ENCODE measurements around the gene KCNN3.

Gene KCNN3

GRCh38 chr1:154837034-154837671 lies 32.9 kb downstream of the KCNN3 start:
- TF ChIP-seq POLR2A (IDR thresholded peaks at IDR 0.05; ENCODE audit: low read length): no peak
- peak; percentile 32 to 49 for DNase-seq

- no peak for DNase-seq
- no peak for TF ChIP-seq POLR2A (IDR thresholded peaks at IDR 0.05; ENCODE audit: low read length)
- no peak for TF ChIP-seq GATA1 (IDR thresholded peaks at IDR 0.05; ENCODE audit: low read depth, low read length)
These were observed 34.4 kb downstream of the KCNN3 start for GRCh38 chr1:154835531-154836324.

DNA sequence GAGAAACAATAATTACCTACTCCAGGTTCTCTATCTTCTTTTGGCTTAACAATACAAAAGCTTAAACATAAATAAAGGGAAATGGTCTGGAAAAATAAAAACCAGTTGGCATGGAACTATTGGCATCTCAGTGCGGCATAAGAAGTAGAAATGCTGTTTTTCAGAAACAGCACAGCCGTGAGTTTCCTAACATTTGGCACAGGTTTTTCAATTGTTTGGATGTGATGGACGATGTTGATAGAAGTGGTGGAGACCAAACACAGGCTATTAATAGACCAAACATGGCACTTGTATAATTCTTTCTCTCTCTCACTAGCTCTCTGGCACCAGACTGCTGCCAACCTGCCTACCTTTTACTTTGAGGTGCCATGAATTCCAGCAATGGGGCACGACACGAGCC lies 36.2 kb downstream of the KCNN3 start:
- no peak for DNase-seq
- TF ChIP-seq GATA1 (IDR thresholded peaks at IDR 0.05; ENCODE audit: low read depth, low read length) (no peak), POLR2A (IDR thresholded peaks at IDR 0.05; ENCODE audit: low read length) (no peak)

DNA sequence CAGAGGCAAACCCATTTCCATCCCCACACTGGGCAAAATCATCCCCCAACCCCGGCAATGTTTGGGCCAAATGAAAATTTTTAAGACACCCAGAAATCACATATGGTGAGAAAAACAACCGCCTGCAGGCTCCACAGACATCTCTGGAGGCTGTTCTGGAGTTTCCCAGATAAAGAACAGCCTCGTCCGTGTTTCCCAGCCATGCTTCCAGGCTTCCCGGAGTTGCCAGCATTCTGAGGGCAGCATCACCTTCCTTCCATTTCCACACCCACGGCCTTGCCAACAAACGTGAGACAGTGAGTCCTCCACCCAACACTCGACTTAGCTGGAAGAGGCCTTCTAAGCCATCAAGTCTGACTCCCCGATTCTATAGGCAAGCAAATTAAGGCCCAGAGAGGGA lies 36.9 kb downstream of the KCNN3 start:
- TF ChIP-seq GATA1 (IDR thresholded peaks at IDR 0.05; ENCODE audit: low read depth, low read length): no peak
- TF ChIP-seq POLR2A (IDR thresholded peaks at IDR 0.05; ENCODE audit: low read length): no peak
- no peak for DNase-seq

DNA sequence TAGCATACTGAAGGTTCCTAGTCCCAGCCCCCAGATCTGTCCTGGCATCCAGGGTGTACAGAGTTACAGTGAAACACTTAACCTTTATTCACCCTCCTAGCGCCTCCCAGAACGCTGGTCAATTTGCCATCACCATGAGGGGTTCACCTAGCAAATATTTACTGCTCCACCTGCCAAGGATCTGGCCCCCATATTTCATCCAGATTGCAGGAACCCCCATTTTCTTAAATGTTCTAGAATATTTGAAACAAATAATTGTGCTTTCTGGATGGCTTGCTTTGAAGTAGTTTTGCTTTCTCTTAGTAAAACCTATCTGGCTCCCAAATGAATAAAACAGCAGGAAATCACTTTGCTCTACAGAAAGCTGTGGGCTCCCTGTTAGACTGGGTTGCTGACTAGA lies 37.7 kb downstream of the KCNN3 start:
- DNase-seq: no peak
- no peak for TF ChIP-seq POLR2A (IDR thresholded peaks at IDR 0.05; ENCODE audit: low read length)
- no peak for TF ChIP-seq GATA1 (IDR thresholded peaks at IDR 0.05; ENCODE audit: low read depth, low read length)

GRCh38 chr1:154831462-154831861 lies 38.6 kb downstream of the KCNN3 start:
- no peak for TF ChIP-seq POLR2A (IDR thresholded peaks at IDR 0.05; ENCODE audit: low read length)
- no peak for TF ChIP-seq GATA1 (IDR thresholded peaks at IDR 0.05; ENCODE audit: low read depth, low read length)

GRCh38 chr1:154829062-154829461 lies 41.0 kb downstream of the KCNN3 start:
- no peak for DNase-seq
- no peak for TF ChIP-seq POLR2A (IDR thresholded peaks at IDR 0.05; ENCODE audit: low read length)
- TF ChIP-seq GATA1 (IDR thresholded peaks at IDR 0.05; ENCODE audit: low read depth, low read length): no peak

More at GRCh38 chr1:154831462-154831861, 38.6 kb downstream of the KCNN3 start:
- DNase-seq: no peak

- no peak for DNase-seq
- TF ChIP-seq GATA1 (IDR thresholded peaks at IDR 0.05; ENCODE audit: low read depth, low read length): no peak
- TF ChIP-seq POLR2A (IDR thresholded peaks at IDR 0.05; ENCODE audit: low read length): no peak
These were observed 45.7 kb downstream of the KCNN3 start for GRCh38 chr1:154824179-154825000.

DNA sequence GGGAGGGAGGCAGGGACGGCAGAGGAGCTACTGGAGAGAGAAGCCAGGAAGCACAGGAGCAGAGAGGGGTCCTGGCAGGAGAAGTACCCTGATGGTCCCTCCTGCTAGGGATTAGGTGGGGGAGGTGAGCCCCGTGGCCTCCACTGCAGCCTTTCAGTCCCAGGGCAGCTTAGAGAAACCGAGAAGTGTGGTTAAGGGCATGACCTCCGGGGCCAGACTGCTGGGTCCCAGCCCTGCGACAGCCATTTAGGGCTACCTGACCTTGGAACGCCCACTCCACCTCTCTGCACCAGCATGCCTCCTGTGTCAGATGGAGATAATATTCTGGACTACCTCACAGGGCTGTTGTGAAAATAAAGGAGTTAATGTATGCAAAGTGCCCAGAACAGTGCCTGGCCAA lies 47.4 kb downstream of the KCNN3 start:
- TF ChIP-seq GATA1 (IDR thresholded peaks at IDR 0.05; ENCODE audit: low read depth, low read length) (no peak), POLR2A (IDR thresholded peaks at IDR 0.05; ENCODE audit: low read length) (no peak)
- no peak for DNase-seq

DNA sequence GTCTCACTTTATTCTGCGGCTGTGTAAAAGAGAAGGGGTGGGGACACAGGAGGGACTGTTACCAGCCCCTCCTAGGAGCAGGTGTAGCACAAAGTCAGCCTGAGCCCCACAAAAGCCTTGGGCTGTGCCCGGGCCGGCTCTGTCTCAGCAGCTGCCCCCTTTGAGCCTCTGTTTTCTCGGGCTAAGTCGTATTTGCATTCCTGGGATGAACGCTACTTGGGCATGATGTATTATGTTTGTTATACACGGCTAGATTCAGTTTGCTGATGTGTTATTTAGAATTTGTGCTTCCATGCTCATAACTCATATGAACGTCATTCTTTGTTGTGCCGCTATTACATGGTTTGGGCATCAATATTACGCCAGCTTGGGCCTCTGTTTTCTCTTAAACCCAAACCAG lies 47.8 kb downstream of the KCNN3 start:
- TF ChIP-seq GATA1 (IDR thresholded peaks at IDR 0.05; ENCODE audit: low read depth, low read length): no peak
- no peak for TF ChIP-seq POLR2A (IDR thresholded peaks at IDR 0.05; ENCODE audit: low read length)
- DNase-seq: no peak

DNA sequence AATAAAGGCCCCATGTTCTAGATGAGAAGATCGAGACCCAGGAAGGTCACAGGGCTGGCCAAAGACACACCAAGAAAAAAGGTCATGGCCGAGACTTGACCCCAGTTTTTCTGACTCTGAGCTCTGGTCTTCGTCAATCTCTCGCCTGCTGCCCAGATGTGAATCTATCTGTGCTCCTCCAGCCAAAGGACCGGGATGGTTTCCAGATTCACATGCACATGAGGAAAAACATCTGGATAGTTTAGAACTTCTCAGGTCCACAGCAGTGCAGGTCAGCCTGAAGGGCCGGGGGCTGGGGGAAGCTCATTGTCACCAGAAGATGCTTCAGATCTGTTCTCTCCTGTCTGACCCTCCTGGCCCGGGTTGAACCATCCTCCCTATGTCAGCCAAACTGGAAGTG lies 49.0 kb downstream of the KCNN3 start:
- TF ChIP-seq GATA1 (IDR thresholded peaks at IDR 0.05; ENCODE audit: low read depth, low read length) (no peak), POLR2A (IDR thresholded peaks at IDR 0.05; ENCODE audit: low read length) (no peak)
- DNase-seq: no peak

- TF ChIP-seq GATA1 (IDR thresholded peaks at IDR 0.05; ENCODE audit: low read depth, low read length): no peak
- TF ChIP-seq POLR2A (IDR thresholded peaks at IDR 0.05; ENCODE audit: low read length): no peak
- no peak for DNase-seq
These were observed 49.4 kb downstream of the KCNN3 start for GRCh38 chr1:154820646-154821045.

DNA sequence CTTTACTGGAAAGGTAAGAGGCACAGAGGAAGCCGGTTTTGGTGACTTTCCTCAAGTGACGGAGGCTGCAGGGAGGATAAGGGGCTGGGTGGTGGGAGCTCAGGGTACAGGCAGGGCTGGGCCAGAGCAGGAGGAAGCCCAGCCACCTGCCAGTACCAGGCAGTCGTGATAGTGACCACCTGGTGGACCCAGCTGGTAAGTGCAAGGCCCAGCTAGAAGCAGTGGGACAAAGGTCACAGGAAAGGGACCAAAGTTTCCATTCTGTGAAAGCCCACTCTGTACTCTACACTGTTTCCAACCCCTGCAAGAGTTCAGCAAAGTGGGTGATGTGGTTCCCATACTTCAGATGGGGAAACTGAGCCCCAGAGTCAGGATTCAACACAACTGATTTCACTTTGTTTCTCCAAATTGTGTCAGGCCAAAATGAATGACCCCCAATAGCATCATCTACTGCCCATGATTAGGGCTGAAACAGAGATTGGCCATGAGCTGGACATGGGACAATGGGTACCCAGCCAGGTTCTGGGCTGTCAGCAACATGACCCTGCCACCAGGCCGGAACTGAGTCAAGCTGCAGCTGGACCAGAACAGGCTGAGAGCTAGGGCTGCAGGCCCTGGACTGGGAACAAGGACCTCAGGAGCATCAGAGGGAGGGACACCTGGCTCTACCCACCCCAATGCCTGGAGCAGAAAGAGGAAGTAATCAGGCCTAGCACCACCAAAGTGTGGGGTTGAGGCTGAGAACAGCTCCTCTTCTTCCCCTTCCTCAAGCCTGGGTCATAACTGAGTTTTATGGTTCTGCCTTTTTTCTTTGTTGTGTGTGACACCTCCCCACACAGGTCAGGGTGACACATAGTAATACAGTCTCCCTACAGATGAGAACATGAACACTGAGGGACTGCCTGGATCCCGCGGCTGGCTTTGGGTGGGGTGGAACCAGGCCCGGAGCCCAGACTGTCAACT lies 50.2 kb downstream of the KCNN3 start:
- TF ChIP-seq POLR2A (IDR thresholded peaks at IDR 0.05; ENCODE audit: low read length): no peak
- TF ChIP-seq GATA1 (IDR thresholded peaks at IDR 0.05; ENCODE audit: low read depth, low read length): no peak
- DNase-seq: peak; percentile 7 to 17
